ENCODE data around the gene FZD1. TPM values are rescaled to one million over a fixed set of nuclear protein-coding genes. Genes with fewer than 3 reads are reported as not detected.

FZD1 gene
- total and polyA plus RNA-seq, 12 donors, result 3.0 to 24.6 (median 9.4) TPM

DNA sequence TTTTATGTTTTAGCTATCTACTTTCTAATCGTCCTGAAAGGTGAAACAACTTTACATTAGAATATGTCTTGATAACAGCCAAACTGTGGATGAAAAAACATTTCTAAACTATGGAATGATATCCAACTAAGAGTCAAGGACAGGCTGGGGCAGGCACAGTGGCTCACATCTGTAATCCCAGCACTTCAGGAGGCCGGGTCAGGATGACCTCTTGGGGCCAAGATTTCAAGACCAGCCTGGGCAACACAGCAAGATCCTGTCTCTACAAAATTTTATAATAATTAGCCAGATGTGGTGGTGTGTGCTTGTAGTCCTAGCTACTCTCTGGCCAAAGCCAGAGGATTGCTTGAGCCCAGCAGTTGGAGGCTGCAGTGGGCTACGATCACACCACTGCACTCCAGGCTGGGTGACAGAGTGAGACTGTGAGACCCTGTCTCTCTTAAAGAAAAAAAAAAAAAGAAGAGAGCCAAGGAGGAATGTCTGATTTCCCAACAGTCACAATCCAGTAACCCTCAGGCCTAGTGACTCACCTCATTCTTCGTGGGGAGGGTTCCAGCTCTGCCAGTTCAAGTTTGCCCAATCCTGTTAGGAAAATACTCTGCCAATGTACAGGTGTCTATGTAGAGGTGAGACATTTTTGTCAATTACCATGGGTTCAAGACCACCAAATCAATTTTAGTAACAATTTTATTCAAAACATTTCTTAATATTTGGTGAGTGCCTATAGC, 14.6 kb upstream of the FZD1 start:
- TF ChIP-seq, protein P1, sequence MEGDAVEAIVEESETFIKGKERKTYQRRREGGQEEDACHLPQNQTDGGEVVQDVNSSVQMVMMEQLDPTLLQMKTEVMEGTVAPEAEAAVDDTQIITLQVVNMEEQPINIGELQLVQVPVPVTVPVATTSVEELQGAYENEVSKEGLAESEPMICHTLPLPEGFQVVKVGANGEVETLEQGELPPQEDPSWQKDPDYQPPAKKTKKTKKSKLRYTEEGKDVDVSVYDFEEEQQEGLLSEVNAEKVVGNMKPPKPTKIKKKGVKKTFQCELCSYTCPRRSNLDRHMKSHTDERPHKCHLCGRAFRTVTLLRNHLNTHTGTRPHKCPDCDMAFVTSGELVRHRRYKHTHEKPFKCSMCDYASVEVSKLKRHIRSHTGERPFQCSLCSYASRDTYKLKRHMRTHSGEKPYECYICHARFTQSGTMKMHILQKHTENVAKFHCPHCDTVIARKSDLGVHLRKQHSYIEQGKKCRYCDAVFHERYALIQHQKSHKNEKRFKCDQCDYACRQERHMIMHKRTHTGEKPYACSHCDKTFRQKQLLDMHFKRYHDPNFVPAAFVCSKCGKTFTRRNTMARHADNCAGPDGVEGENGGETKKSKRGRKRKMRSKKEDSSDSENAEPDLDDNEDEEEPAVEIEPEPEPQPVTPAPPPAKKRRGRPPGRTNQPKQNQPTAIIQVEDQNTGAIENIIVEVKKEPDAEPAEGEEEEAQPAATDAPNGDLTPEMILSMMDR (IDR thresholded peaks at IDR 0.05), result no peak
- no peak for TF ChIP-seq POLR2A (IDR thresholded peaks at IDR 0.05)
- no peaks in the 10 kb centered on the region for H3K36me3 ChIP-seq (replicated peaks in 1 of 2)
- 56 to 64% (median 59%) methylated on average over 4 of the region's 4 CpGs for WGBS, 4 donors
- intact Hi-C loops (cut with DNase I), result no loop called here
- no peaks in the 10 kb centered on the region for H3K4me1 ChIP-seq (replicated peaks in 1 of 2)
- no peak overlapping the region for H3K4me3 ChIP-seq
- H3K27ac ChIP-seq, result no peak overlapping the region
- peak in 2 of 7 donors; percentile 14 to 32 for DNase-seq
- no peaks in the 10 kb centered on the region for H3K27me3 ChIP-seq
- H3K9me3 ChIP-seq (replicated peaks in 1 of 3), result no peaks in the 10 kb centered on the region

DNA sequence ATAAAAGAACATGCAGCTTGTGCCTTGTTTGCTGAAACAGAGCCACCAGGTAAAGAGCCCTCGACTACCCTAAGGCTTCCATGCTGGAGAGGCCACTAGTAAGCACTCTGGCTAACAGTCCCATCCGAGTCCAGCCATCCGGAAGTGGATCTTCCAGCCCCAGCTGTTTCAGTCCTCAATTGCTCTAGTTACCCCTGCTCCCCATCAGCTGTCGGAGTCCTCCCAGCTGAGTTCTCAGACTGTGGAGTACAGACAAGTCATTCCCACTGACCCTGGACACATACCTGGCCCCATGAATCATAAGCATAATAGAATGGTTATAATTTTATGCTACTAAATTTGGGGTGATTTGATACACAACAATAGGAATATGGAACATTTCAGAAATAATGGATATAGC, 13.5 kb upstream of the FZD1 start:
- Histone ChIP-seq H3K27ac (no peak overlapping the region), H3K4me1 (replicated peaks in 1 of 2) (no peaks in the 10 kb centered on the region)
- 72 to 97% (median 91%) methylated on average over 3 to 4 of the region's 4 CpGs for whole genome bisulfite sequencing, 4 donors

DNA sequence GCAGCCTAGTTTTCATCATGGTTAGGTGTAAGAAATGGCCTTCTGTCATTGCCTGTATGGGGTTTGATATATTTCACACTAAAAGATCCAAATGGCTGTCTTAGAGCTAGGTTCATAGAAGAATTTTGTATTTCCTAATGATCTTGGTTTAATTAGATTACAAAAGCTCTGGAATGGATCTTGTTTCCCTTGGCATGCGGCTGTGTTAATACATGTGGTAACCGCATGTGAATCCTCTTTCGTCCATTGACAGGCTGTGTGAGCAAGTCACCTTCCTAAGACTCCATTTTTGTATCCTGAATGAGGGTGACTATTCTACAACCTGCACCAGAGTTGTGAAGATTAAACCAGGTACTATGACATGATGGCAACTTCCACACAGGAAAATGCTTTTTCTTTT, 12.4 kb upstream of the FZD1 start:
- TF ChIP-seq, protein P1 (IDR thresholded peaks at IDR 0.05), result no peak
- TF ChIP-seq POLR2A (IDR thresholded peaks at IDR 0.05), result no peak
- Histone ChIP-seq H3K4me1 (replicated peaks in 1 of 2) (no peaks in the 10 kb centered on the region), H3K36me3 (replicated peaks in 1 of 2) (no peaks in the 10 kb centered on the region), H3K27ac (no peak overlapping the region), H3K27me3 (no peaks in the 10 kb centered on the region), H3K9me3 (replicated peaks in 1 of 3) (no peaks in the 10 kb centered on the region), H3K4me3 (no peak overlapping the region)
- intact Hi-C loops (cut with DNase I), result no loop called here
- no peak for DNase-seq
- 86 to 94% (median 90%) methylated on average over 3 of the region's 3 CpGs for WGBS, 4 donors

More for the DNA sequence above, 13.5 kb upstream of the FZD1 start:
- no peak overlapping the region for H3K4me3 ChIP-seq
- H3K9me3 ChIP-seq (replicated peaks in 1 of 3), result no peaks in the 10 kb centered on the region
- H3K36me3 ChIP-seq (replicated peaks in 1 of 2), result no peaks in the 10 kb centered on the region
- TF ChIP-seq, protein P1 (IDR thresholded peaks at IDR 0.05), result no peak
- no peak for TF ChIP-seq POLR2A (IDR thresholded peaks at IDR 0.05)
- intact Hi-C loops (cut with DNase I), result no loop called here
- no peaks in the 10 kb centered on the region for H3K27me3 ChIP-seq
- no peak for DNase-seq

DNA sequence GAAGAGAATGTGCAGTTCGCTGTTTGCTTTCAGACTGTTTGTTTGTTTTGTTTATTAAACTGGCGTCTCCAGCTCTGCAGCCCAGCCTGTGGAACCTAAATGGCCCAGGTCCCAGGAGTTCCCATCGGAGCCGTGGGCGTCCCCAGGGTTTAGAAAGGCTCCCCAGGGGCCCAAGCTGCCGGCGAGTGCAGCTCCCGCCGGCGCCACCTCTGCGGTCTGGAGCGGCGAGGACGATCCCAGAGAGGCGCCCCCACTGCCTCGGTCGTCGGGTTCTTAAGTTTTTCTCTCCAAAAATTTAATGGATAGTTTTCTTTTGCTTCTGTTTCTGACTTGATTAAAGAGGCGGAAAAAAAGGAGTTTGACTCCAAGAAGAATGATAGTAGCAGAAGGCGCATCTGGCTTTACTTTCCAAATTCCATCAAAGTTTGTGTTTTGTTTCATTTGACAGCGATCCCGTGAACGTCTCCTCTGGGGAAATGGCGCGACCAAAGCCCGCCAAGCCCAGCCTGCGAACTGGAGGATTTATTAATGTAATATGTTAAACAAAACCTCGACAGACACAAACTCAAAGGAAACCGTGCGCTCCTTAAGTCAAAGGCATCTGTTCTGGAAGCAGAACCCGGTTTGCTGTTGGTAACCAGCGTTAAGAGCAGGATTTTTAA, 718 bp upstream of the FZD1 start:
- peak in 6 of 7 donors; percentile 33 to 61 (median 41) for DNase-seq
- Histone ChIP-seq H3K4me1 (replicated peaks in 1 of 2) (peaks cover 5 to 12% of the 10 kb centered on the region in 2 donors), H3K9me3 (replicated peaks in 1 of 3) (no peaks in the 10 kb centered on the region), H3K36me3 (replicated peaks in 1 of 2) (no peaks in the 10 kb centered on the region), H3K27ac (peak overlapping the region in 4 of 5 donors; percentile 65 to 96 (median 92)), H3K27me3 (no peaks in the 10 kb centered on the region), H3K4me3 (peak overlapping the region in 2 of 4 donors; percentile 66 to 99)
- no peak for TF ChIP-seq POLR2A (IDR thresholded peaks at IDR 0.05)
- intact Hi-C loops (cut with DNase I), result loop anchor here in 1 of 2 donors (10.0 kb wide), 1 partner anchor 179 kb away; no protein-coding TSS in a partner anchor
- 0 to 1% (median 0%) methylated on average over 27 to 32 of the region's 32 CpGs for WGBS, 4 donors
